GM12878 (cell line): ENCODE data around the gene LRP8. TPM values are rescaled to one million over a fixed set of nuclear protein-coding genes. Genes with fewer than 3 reads are reported as not detected.
A peak's percentile ranks its signal among the peaks of the same experiment; 100 is the strongest.

ENCODE experiments used
- BCL11A ChIP-seq: IDR thresholded peaks from 2 replicates; pipeline ENCODE4 v1.6.1; 2011; ENCODE audit warnings: low read depth, low read length
- CREB1 ChIP-seq: IDR thresholded peaks from 2 replicates; pipeline ENCODE4 v1.6.1; 2012; ENCODE audit warnings: low read depth, mild to moderate bottlenecking, inconsistent platforms
- CREM ChIP-seq: IDR thresholded peaks from 2 replicates; pipeline ENCODE4 v1.6.1; 2014; ENCODE audit warnings: antibody characterized with exemption, low read depth
- MEF2B ChIP-seq: fragments of 450-650 bp; IDR thresholded peaks from 2 replicates; pipeline ENCODE4 v1.6.1; 2018; ENCODE audit warnings: mild to moderate bottlenecking, moderate library complexity; ENCODE audit not compliant: partially characterized antibody, poor library complexity, severe bottlenecking
- NFIC ChIP-seq: IDR thresholded peaks from 2 replicates; pipeline ENCODE4 v1.6.1; 2012; ENCODE audit warnings: low read depth, mild to moderate bottlenecking, inconsistent platforms, low read length, moderate library complexity
- POU2F2 ChIP-seq: IDR thresholded peaks from 3 replicates; pipeline ENCODE4 v1.6.1; 2011; ENCODE audit warnings: low read depth, mild to moderate bottlenecking, low read length, borderline replicate concordance
- SP1 ChIP-seq: IDR thresholded peaks from one replicate; pipeline ENCODE4 v1.6.1; 2011; ENCODE audit warnings: low read depth, low read length
- SPI1 ChIP-seq: IDR thresholded peaks from 2 replicates; pipeline ENCODE4 v1.6.1; 2011; ENCODE audit warnings: low read depth, mild to moderate bottlenecking, low read length, moderate library complexity, borderline replicate concordance; ENCODE audit not compliant: insufficient read depth
- polyA plus RNA-seq, 11 experiments: library from polyadenylated mRNA; depleted of rRNA in 4 of 11; unstranded in 6 of 11; stranded (reverse) in 5 of 11; fragments of >200 nt; fragmentation: Nextera tagmentation in 4 of 11; fragmentation: Illumina TruSeq in 1 of 11; extraction: Ambion mirVana in 4 of 11; extraction: Trizol in 1 of 11; gene quantifications; 1 replicate in 1 of 11; 2 replicates in 10 of 11; pipeline versions ENCODE4 v1.2.1 to v1.2.3, GENCODE V29; 2011 to 2016; ENCODE audit warnings: inconsistent platforms in 2 of 11, missing spikeins in 2 of 11, low read depth in 1 of 11
- total RNA-seq, 4 experiments: library from RNA; depleted of rRNA in 3 of 4; stranded (reverse); fragments of >200 nt in 3 of 4; fragmentation: Illumina TruSeq in 1 of 4; extraction: Trizol in 1 of 4; gene quantifications; 2 replicates each; pipeline versions ENCODE4 v1.2.1 to v1.2.3, GENCODE V29; 2013 to 2021
- TF ChIP-seq, protein P1 (sequence below): IDR thresholded peaks from 2 replicates; pipeline ENCODE4 v1.6.1; 2011; ENCODE audit warnings: borderline replicate concordance, low read depth, mild to moderate bottlenecking, moderate library complexity, low read length; ENCODE audit not compliant: insufficient read depth, poor library complexity, severe bottlenecking
- TF ChIP-seq, protein P2 (sequence below): fragments of 450-650 bp; IDR thresholded peaks from 2 replicates; pipeline ENCODE4 v1.6.1; 2017; ENCODE audit warnings: mild to moderate bottlenecking, low read depth, inconsistent platforms; ENCODE audit not compliant: poor library complexity, severe bottlenecking

The LRP8 gene
- total and polyA plus RNA-seq, 10 of the 15 experiments (the other 5 are each of a cell fraction or from before 2014, with no cell fraction given): 2.8 to 40.5 (median 22.3) TPM

GRCh38 chr1:53246261-53247134 is 81.4 kb downstream of the LRP8 start (continued):
- TF ChIP-seq MEF2B (peak; percentile 97), CREB1 (0 out of 2 replicates have a peak, but pooled peaks have one; percentile 23), NFIC (peak; percentile 66), CREM (peak; percentile 58), SPI1 (peak; percentile 78), POU2F2 (no peak), SP1 (no peak), BCL11A (peak; percentile 46; the same call in 1 of the 2 replicates)
- TF ChIP-seq, protein P1, sequence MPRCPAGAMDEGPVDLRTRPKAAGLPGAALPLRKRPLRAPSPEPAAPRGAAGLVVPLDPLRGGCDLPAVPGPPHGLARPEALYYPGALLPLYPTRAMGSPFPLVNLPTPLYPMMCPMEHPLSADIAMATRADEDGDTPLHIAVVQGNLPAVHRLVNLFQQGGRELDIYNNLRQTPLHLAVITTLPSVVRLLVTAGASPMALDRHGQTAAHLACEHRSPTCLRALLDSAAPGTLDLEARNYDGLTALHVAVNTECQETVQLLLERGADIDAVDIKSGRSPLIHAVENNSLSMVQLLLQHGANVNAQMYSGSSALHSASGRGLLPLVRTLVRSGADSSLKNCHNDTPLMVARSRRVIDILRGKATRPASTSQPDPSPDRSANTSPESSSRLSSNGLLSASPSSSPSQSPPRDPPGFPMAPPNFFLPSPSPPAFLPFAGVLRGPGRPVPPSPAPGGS: no peak
- TF ChIP-seq, protein P2, sequence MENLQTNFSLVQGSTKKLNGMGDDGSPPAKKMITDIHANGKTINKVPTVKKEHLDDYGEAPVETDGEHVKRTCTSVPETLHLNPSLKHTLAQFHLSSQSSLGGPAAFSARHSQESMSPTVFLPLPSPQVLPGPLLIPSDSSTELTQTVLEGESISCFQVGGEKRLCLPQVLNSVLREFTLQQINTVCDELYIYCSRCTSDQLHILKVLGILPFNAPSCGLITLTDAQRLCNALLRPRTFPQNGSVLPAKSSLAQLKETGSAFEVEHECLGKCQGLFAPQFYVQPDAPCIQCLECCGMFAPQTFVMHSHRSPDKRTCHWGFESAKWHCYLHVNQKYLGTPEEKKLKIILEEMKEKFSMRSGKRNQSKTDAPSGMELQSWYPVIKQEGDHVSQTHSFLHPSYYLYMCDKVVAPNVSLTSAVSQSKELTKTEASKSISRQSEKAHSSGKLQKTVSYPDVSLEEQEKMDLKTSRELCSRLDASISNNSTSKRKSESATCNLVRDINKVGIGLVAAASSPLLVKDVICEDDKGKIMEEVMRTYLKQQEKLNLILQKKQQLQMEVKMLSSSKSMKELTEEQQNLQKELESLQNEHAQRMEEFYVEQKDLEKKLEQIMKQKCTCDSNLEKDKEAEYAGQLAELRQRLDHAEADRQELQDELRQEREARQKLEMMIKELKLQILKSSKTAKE: peak; percentile 53
- TF ChIP-seq, all 136 proteins: peak for 16
